ENCODE measurements around the gene ATXN1.
A peak's percentile ranks its signal among the peaks of the same experiment; 100 is the strongest.

DNA sequence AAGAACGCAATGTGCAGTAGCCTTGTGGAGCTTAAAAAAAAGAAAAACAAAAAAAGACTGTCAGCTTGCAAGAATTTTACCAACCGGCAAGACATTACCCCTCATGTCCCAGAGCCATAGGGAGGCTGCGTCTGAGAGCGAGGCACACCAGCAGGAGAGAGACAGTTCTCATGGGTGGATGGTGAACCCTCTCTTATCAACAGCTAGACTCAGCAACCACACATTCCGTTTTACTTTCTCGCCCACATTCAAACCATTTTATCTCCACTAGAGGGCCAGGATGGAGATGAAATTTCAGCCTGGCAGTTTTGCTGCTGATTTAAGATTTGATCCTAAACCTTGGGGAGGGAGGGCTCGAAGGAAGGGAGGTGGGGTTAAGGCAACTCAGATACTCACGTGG, 247.0 kb downstream of the ATXN1 start:
- TF ChIP-seq, protein P1, sequence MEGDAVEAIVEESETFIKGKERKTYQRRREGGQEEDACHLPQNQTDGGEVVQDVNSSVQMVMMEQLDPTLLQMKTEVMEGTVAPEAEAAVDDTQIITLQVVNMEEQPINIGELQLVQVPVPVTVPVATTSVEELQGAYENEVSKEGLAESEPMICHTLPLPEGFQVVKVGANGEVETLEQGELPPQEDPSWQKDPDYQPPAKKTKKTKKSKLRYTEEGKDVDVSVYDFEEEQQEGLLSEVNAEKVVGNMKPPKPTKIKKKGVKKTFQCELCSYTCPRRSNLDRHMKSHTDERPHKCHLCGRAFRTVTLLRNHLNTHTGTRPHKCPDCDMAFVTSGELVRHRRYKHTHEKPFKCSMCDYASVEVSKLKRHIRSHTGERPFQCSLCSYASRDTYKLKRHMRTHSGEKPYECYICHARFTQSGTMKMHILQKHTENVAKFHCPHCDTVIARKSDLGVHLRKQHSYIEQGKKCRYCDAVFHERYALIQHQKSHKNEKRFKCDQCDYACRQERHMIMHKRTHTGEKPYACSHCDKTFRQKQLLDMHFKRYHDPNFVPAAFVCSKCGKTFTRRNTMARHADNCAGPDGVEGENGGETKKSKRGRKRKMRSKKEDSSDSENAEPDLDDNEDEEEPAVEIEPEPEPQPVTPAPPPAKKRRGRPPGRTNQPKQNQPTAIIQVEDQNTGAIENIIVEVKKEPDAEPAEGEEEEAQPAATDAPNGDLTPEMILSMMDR (conservative IDR thresholded peaks at IDR 0.05; ENCODE audit: low read length), result peak; percentile 70
- TF ChIP-seq EZH2phosphoT487 (IDR thresholded peaks at IDR 0.05; ENCODE audit: borderline replicate concordance), result no peak

All from Loucy (cell line).